AG09319 (cell line): Measurements from ENCODE around the gene MCM9.

Source experiments
- DNase-seq: peaks from one replicate; pipeline ENCODE4 v3.0.0-alpha.2; 2010; ENCODE audit warnings: low read depth; ENCODE audit errors: extremely low read depth
- CTCF ChIP-seq: IDR thresholded peaks from 2 replicates; pipeline ENCODE4 v1.5.1; 2011; ENCODE audit warnings: low read depth, mild to moderate bottlenecking, inconsistent platforms, low read length, moderate library complexity

Gene MCM9

GRCh38 chr6:118867181-118867580 is 67.8 kb downstream of the MCM9 start:
- TF ChIP-seq CTCF = no peak
- no peak for DNase-seq

- no peak for DNase-seq
- TF ChIP-seq CTCF = no peak
These were observed 69.9 kb downstream of the MCM9 start for GRCh38 chr6:118865100-118865391.

GRCh38 chr6:118864341-118865099 is 70.4 kb downstream of the MCM9 start:
- TF ChIP-seq CTCF = no peak
- no peak for DNase-seq

- no peak for TF ChIP-seq CTCF
- no peak for DNase-seq
These were observed 72.5 kb downstream of the MCM9 start for GRCh38 chr6:118862443-118862842.

GRCh38 chr6:118860880-118861279 is 74.1 kb downstream of the MCM9 start:
- DNase-seq = no peak
- TF ChIP-seq CTCF = no peak

GRCh38 chr6:118860363-118860762 is 74.6 kb downstream of the MCM9 start:
- TF ChIP-seq CTCF = no peak
- no peak for DNase-seq

- no peak for DNase-seq
These were observed 75.4 kb downstream of the MCM9 start for GRCh38 chr6:118859517-118860064.

More at GRCh38 chr6:118859517-118860064, 75.4 kb downstream of the MCM9 start:
- TF ChIP-seq CTCF = no peak
